Fibroblast of skin of left quadriceps (primary cell): ENCODE data around the gene ARMH1.
"Not testable (repeated sequence)": the region's sequence is repeated elsewhere in the genome, so short reads cannot be mapped to it uniquely, and the experiment has no call there.

Experiments used
- DNase-seq, 2 experiments: peaks; one replicate each; pipeline ENCODE4 v3.0.0-alpha.2; 2013; ENCODE audit warnings: low read depth in 2 of 2

The ARMH1 gene

GRCh38 chr1:44644806-44645205 lies 29.7 kb upstream of the ARMH1 start:
- DNase-seq = no peak

- DNase-seq = no peak
Measured at GRCh38 chr1:44645476-44646244, 28.9 kb upstream of the ARMH1 start.

- no peak for DNase-seq
Measured at GRCh38 chr1:44646261-44647110, 28.0 kb upstream of the ARMH1 start.

GRCh38 chr1:44647896-44648295 lies 26.6 kb upstream of the ARMH1 start:
- DNase-seq = no peak

GRCh38 chr1:44648529-44649250 lies 25.8 kb upstream of the ARMH1 start:
- DNase-seq = no peak

- no peak for DNase-seq
Measured at GRCh38 chr1:44649788-44650158, 24.7 kb upstream of the ARMH1 start.

- no peak for DNase-seq
Measured at GRCh38 chr1:44650159-44650831, 24.2 kb upstream of the ARMH1 start.

GRCh38 chr1:44651069-44651468 lies 23.4 kb upstream of the ARMH1 start:
- no peak for DNase-seq

GRCh38 chr1:44652445-44653106 lies 21.9 kb upstream of the ARMH1 start:
- no peak for DNase-seq

- DNase-seq = no peak
Measured at GRCh38 chr1:44653107-44653964, 21.2 kb upstream of the ARMH1 start.

- DNase-seq = no peak
Measured at GRCh38 chr1:44654621-44655187, 19.8 kb upstream of the ARMH1 start.

- no peak for DNase-seq
Measured at GRCh38 chr1:44655609-44656008, 18.9 kb upstream of the ARMH1 start.

GRCh38 chr1:44659566-44659965 lies 14.9 kb upstream of the ARMH1 start:
- DNase-seq = no peak

- no peak for DNase-seq
Measured at GRCh38 chr1:44660176-44660575, 14.3 kb upstream of the ARMH1 start.

- DNase-seq = no peak
Measured at GRCh38 chr1:44661781-44662682, 12.5 kb upstream of the ARMH1 start.

- no peak for DNase-seq
Measured at GRCh38 chr1:44662683-44663030, 11.9 kb upstream of the ARMH1 start.

GRCh38 chr1:44663417-44663816 lies 11.1 kb upstream of the ARMH1 start:
- DNase-seq = no peak

GRCh38 chr1:44664730-44665370 lies 9.7 kb upstream of the ARMH1 start:
- no peak for DNase-seq

- DNase-seq = not testable (repeated sequence)
Measured at GRCh38 chr1:44666719-44667118, 7.8 kb upstream of the ARMH1 start.
